GM18526 (cell line): ENCODE results near the gene SYT6.

Experiments
- POLR2A ChIP-seq: IDR thresholded peaks from 3 replicates; pipeline ENCODE4 v1.6.1; 2011; ENCODE audit not compliant: insufficient read length; ENCODE audit errors: extremely low read depth

Gene SYT6

DNA sequence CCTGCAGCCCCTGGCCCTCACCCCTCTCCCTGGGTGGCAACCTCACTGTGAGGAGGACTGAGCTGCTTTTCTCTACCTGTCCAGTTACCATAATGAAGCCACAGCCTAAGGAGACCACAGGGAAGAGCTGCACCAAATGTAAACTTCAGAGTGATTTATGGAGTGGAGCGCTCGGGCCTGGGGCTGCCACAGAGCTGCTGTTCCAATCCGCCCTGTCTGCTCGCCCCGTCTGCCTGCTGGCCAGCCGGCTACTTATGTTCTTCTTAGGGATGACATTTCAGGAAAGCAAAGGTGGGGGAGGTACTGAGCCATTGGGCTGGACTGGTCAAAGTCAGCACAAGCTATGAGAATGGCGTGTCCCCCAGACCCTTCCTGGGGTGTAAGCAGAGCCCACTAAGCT is 17.9 kb downstream of the SYT6 start:
- no peak for TF ChIP-seq POLR2A

DNA sequence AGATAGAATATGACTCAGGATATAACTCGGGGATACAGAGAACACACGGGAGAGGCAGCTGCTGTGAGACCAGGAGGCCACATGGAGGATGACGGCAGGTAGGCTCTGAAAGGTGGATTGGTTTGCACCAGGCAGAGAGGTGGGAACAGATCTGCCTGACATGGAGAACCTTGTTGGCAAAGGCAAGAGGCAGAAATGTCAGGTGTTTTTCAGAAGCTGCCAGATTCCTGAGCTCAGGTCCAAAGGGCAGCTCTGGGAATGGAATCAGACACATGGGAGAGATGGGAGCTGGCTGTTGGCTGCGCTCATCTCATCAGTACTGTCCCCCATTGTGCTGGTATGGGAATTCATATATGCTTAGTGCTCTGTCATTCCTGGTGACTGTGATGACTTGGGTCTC is 19.2 kb downstream of the SYT6 start:
- TF ChIP-seq POLR2A: no peak

DNA sequence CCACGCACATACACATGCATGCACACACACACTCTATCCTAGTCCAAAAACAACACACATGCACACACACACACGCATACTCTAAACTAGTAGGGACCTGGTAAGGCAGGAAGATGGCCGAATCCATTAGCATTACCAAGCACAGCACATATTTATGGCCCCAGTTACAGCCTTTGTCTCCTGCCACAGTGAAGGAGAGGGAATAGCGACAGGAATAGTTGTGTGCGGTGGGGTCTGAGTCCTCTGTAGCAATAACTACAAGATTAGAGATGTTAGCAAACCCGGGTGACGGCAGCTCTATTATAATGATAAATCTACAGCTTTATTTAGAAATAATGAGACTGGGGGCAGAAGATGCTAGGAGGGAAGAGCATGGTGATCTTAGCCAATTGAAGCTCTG is 20.5 kb downstream of the SYT6 start:
- TF ChIP-seq POLR2A: no peak

DNA sequence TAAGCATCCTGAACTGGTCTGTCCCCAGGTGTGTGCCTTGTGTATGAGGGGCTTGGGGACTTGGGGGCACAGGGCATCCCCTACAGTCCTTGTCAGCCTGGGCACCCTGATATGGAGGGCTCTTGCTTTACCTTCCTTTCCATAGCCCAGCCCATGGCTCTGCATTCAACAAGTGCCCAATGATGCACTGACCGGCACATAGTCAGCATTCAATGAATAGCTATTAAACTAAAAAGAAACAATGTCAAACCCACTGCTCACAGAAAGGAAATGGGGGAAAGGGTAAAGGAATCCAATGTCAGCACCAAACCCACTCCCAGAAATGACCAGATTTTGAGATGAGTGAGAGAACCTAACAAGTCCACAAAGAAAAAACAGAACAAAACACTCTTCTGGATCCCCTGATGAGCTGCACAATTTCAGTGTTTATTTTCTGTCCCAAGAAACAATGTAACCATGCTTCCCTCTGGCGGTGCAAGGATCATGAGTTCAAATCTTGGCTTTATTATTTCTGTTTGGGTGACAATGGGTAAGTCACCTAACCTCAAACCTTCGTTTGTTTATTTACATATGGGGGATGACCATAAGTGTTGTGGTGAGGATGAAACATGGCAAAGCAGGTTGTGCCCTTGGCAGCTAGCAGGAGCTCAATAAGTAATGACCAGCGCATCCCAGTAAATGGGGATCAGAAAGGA is 22.0 kb downstream of the SYT6 start:
- TF ChIP-seq POLR2A: no peak

DNA sequence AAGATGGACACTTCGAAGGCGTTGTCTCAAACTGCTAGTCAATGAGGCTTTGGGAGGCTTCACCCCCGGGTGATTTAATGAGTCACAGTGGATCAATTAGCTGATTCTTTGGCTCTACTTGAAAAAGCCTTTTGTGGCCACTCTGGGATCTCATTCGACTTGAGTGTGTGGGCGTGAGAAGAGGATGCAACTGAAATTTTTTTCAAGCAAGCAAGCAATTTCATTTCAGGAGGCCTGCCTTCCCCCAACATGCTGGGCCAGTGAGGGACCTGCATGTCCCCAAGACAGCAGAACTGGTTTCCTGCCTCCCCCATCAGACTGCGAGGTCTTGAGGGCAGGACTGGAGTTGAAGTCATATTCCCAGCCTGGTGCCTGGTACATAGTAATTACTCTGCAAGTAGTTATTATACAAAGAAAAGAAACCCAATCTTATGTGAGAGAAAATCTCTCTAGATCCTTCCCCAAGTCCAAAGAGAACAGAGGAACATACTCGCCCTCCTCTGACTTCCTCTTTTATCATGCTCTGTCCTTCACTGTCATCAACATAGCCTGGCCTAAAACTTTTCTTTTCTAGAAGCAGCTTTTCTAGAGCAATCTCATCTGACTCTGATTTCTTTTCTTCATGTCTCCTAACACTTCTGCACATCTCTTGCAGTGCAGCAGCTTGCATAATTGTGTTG is 22.7 kb downstream of the SYT6 start:
- no peak for TF ChIP-seq POLR2A

DNA sequence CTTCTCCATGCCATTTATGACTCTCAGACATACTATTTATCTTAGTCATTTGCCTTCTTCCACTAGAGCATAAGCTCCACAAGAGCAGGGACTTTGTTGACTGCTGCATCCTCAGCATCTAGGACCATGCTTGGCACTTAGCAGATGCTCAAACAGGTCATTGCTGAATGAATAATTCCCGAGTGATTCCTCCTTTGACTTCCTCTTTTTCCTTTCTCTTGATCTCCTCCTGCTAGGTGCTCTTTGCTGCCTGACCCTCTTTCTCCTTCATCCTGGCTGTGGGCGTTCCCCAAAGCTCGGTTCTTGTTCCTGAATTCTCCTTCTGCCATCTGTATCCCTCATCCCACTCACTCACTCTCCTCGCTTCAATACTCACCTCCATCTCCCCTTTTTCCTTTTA is 23.5 kb downstream of the SYT6 start:
- TF ChIP-seq POLR2A: no peak

DNA sequence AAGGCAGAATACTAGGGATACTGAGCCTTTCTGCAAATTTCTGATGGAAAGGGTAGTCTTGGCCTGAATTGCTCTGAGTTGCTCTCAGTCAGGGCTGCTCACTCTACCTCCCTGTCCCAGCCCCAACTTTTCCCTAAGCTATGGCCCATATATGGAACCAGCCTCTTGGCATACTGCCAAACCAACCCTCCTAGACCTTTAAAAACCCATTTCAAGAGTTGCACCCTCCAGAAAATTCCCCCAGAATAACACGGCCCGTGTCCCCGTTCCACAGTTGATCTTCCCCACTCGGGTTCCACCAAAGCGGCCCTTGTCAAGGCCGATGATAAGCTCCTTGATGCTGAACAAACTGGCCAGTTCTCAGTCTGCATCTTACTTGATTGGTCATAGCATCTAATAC is 25.4 kb downstream of the SYT6 start:
- TF ChIP-seq POLR2A: no peak

DNA sequence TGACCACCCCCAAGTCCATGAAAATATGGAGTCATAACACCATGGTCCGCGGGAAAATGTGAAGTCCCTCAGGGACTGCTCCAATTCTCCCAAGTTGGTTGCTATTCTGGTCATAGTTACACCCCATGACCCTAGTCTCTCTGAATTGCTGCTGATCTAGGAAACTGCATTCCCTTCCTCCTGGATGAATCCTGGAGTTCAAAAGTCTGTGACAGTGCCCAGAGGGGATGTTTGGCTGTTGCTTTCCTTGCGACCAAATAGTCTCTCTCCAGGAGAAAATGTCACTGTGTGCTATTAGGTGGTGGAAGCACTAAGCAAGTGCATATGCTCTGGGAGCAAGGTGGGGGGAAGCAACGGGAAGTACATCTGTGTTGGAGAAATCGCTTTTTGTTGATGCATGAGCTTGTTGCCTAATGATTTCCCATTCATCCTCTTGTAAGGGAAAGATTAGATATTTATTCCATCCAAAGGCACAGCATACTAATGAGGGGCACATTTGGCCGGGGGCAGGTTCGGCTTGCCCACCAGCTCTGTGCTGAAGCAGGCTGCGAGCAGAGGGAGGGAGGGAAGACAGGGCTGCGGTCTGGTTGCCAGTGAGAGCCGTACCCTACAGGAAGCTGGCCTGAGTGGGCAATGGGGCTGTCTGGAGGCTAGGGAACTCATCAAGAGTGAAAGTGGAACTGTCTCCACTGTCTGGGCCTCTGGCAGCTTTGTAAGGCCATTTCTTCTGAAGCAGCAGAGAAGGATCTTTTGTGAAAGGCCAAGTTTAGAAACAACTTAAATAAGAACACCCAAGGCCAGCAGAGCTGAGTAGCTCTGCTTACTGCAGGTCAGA is 27.2 kb downstream of the SYT6 start:
- no peak for TF ChIP-seq POLR2A

DNA sequence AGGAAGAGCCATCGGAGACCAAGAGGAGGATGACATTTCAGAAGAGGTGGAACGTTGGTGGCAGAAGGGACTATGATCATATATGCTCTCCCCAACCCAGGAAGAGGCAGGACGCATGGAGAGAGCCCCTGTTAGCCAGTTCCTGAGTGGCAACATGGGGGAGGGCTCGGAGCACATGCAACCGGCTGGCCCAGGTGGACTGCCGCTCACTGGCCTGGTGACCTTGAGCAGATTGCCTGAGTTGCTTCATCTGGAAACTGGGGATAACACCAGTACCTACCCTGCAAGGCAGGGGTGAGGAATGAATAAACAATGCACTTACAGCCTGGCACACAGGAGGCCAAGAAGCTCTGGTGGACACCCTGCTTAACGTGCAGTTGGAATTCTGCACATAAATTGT is 29.0 kb downstream of the SYT6 start:
- TF ChIP-seq POLR2A: no peak

DNA sequence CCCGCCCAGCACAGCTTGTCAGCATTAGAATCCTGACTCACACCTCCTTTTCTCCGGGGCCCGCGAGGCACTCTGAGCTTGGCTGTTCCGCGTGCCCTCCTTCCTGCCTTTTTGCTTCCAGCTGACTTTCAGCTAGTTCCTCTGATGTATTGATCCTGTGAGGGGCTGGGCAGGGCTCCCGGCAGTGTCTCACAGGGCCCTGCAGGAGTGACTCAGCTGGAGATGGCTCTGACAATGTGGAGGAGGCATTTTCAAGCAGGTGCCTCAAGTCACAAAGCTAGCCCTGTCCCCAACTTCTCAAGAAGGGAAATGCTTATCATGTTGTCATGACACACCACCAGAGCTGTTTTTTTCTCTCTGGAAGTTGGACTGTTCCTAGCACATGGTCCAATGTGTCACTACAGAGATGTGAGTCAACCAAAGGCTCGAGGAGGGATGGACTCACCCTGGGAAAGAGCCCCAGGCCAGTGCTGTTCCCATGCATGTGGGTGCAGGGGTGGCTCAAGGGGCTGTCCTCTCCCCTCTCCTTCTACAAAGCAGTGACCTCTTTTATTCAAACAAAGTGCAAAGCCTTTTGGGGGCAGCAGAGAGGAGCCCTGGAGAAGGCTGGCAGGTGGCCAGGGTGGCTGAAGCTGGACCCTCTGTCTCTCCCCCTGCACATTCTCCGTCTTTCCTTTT is 30.6 kb downstream of the SYT6 start:
- TF ChIP-seq POLR2A: no peak

DNA sequence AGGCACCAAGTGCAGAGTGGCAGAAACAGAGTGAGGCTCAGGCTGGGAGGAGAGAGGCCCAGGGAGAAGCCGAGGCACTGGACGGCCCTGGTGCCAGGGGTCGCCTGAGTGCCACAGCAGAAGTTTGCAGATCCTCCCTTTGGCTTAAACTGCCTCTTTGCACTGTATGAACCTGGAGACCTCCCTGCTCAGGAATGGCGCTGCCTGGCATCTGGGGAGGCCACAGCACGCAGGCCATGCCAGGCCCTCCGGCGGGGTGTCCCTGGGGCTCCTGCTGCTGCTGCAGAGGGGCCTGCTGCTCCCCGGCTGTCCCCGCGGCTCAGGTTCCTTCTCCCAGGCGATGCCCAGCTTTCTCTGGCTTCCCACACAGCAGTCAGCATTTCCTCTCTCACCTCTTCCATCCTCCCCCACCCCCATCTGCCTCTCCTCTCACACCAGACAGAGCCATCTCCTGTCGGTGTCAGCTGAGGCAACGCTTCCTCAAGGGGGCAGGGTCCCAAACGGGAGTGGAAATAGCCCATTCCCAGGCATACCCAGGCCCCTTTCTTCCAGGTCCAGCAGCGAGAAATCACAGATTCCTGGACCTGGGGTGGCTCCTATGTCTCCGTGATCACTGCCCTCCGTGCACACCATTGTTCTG is 35.2 kb downstream of the SYT6 start:
- no peak for TF ChIP-seq POLR2A

DNA sequence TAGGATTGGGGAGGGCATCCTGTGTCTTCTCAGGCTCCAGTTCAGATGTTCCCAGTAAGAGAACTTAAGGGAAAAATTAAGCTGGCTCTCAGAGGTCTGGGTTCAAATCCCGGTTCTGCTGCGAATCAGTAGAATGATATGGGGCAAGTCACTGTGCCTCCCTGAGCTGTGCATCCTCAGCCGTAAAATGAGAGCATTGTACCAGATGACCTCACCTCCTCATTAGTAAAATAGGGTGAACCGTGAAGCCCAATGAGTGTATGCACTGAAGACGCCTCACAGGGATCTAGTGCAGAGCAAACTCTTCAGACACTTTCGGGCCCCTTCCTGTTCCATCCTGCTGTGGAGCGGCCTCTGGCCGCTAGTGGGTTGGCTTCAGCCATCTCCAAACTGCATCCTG is 36.0 kb downstream of the SYT6 start:
- no peak for TF ChIP-seq POLR2A

DNA sequence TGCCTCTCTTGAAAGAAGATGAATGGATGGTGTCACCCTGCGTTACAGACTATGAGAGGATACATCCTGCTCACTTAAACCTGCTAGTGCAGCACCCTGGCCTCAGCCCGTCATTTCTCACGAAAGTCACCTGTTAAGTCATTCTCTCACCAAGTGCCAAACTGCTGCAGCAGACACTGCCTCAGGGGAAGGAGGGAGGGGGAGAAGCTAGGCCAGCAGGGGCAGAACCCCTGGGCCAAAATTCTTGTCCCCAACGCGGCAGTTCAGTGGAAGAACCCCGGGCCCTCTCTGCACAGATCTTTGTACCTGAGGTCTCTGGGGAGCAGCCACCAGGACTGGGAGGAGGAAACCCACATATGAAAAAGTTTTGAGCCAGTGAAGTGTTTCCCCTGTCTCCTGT is 37.6 kb downstream of the SYT6 start:
- TF ChIP-seq POLR2A: no peak

DNA sequence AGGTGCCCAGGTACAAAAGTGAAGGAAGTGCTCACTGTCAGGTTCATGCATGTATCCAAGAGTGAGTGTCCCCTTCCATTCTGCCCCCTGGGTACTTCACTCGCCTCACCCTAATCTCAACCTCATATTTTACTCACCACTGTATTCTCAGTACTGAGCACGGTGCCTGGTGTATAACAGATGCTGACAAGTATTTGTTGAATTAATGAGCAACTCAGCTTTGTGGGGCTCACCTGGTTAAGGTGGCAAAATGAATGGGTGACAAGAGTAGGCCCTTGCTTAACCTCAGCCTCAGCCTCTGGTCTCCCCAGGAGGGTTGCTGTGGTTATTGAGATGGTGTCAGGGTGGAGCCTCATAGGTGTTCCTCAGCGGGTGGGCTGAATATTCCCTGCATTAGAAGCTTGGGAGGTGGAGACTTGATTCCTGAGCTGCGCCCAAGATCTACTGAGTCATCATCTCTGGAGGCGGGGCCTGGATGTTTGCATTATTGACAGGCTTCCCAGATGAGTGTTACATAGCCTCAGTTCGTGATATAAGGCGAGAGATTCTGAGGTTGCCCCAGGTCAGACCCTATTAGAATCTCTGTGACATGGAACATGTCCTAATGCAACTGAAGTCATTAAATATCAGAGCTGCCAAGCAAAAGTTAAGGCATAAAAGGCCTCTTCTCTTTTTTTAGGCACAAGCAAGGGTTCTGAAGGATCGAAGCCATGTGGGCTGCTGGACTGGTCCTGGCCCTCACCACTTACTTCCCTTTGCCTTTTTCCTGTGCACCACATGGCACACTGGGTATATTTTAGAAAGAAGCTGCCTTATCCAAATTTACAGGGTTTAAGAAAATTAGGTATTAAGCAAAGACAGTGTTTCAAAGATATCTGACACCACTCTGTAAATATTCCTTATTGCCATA is 39.2 kb downstream of the SYT6 start:
- no peak for TF ChIP-seq POLR2A
